ENCODE results near the gene TNRC6C.
"Not testable (repeated sequence)": the region's sequence is repeated elsewhere in the genome, so short reads cannot be mapped to it uniquely, and the experiment has no call there.

The TNRC6C gene

DNA sequence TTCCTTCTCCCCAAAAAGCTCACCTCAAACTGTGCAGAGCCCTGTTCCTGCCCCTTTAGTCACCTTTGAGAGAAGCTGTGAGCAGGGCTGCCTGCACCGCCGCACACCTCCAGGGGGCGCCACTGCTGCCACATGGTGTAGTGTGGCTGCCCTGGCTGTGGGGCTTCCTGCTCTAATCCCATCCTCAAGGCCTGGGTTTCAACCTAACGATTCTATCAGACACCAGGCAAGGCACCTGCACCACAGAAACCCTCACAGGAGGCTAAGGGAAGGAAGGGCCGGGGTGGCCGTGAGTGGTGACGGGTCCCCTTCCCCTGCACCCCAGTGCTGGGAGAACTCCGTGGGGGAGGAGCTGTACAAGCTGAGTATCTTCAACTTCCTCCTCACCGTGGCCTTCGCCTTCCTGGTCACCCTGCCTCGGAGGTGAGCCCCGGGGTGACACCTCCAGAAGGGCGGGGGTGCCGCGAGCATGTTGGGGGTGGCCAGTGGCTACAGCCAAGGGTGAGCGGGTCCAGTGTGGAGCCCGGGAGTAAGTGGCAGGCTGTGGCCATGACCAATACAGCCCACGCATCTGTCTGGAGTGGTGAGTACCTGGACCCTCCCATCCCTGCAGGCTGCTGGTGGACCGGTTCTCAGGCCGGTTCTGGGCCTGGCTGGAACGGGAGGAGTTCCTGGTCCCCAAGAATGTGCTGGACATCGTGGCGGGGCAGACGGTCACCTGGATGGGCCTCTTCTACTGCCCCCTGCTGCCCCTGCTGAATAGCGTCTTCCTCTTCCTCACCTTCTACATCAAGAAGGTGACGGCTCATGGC lies 179.1 kb downstream of the TNRC6C start:
- DNase-seq (ENCODE audit: low spot score): no peak

DNA sequence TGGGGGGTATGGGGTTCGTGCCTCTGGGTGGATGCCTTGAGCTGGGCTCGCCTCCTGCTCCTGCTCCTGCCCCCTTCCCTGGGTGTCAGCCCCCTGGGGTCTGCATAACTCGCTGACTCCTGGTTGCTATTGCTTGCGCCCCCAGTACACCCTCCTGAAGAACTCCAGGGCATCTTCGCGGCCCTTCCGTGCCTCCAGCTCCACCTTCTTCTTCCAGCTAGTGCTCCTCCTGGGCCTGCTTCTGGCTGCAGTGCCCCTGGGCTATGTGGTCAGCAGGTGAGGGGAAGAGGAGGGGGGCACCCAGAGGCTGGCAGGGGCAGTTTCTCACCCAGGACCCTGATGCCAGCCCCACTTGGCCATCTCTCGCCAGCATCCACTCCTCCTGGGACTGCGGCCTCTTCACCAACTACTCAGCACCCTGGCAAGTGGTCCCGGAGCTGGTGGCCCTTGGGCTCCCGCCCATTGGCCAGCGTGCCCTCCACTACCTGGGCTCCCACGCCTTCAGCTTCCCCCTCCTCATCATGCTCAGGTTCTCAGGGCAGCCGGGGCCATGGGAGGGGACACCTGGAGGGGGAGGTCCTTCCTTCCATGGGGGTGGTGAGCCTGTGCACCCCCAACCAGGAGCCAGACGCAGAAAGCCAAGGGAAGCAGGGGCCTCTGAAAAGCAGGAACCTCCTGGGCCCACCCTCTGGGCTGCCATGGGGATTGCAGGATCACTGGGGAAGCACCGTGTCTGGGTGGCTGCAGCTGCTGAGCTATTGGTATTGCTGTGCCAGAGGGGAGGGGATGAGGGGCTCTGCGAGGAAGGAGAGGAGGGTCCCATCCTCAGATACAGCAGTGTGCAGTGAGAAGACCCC lies 179.9 kb downstream of the TNRC6C start:
- DNase-seq (ENCODE audit: low spot score): no peak

- not testable (repeated sequence) for DNase-seq (ENCODE audit: low spot score)
These were observed 181.3 kb downstream of the TNRC6C start for GRCh38 chr17:78139861-78140168.

- peak; percentile 99 for DNase-seq (ENCODE audit: low spot score)
These were observed 181.9 kb downstream of the TNRC6C start for GRCh38 chr17:78140169-78141051.

DNA sequence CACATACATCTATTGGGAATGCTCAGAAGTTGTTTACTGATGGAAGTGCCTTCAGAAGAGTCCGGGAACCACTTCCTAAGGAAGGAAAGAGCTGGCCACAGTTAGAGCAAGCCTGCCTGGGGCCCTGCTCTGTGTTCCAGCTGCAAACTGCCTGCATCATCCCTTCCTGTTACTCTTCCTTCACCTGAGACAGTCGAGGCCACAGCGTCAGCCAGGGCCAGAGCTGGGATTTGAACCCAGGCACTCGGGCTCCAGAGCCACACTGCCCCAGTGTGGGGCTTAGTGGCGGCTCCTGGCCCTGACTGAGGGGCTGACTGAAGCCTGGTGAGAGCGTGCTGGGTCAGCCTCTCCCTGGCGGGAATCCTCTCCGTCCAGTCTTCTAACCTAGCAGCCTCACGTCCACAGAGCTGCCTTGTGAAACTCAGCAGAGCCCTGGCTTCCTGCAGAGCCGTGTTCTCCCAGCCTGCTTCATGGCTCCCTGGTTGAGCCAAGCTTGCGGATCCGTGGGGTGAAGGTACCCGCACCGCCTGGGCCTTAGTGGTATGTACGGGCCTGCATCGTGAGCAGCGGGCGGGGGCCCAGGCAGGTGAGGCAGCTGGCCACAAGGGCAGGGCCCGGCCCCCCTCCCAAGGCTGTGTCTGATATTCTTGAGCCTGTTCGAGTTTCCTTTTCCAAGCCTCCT lies 183.1 kb downstream of the TNRC6C start:
- no peak for DNase-seq (ENCODE audit: low spot score)

DNA sequence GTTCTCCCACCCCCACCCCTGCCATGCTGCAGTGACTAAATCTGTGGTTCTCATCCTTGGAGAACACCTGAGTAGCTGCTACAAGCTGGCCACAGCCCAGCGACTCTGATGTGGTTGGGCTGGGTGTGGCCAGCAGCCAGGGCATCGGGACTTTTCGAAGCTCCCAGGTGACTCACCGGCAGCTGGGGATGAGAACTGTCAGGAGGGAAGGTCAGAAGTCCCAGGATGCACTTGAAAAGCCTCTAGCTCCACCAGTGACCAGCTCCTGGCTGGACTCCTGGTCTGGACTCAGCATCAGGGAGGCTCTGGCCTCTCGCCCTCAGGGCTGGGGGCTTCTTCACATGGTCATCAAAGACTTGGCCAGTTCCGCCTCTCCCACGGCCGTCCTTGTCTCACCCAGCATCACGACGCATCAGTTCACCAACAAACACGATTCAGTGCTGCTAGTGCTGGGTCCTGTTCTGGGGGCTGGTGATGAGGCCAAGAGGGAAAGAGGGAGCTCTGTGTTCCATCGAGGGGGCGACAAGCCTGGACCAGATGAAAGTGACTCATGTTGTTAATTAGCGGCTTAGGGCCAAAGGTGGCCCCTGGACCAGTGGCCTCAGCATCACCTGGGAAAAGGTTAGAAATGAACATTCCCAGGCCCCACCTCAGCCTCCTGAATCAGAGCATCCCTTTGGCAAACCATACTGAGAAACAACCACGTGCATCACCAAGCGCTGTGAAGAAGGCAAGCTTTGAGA lies 183.8 kb downstream of the TNRC6C start:
- no peak for DNase-seq (ENCODE audit: low spot score)

DNA sequence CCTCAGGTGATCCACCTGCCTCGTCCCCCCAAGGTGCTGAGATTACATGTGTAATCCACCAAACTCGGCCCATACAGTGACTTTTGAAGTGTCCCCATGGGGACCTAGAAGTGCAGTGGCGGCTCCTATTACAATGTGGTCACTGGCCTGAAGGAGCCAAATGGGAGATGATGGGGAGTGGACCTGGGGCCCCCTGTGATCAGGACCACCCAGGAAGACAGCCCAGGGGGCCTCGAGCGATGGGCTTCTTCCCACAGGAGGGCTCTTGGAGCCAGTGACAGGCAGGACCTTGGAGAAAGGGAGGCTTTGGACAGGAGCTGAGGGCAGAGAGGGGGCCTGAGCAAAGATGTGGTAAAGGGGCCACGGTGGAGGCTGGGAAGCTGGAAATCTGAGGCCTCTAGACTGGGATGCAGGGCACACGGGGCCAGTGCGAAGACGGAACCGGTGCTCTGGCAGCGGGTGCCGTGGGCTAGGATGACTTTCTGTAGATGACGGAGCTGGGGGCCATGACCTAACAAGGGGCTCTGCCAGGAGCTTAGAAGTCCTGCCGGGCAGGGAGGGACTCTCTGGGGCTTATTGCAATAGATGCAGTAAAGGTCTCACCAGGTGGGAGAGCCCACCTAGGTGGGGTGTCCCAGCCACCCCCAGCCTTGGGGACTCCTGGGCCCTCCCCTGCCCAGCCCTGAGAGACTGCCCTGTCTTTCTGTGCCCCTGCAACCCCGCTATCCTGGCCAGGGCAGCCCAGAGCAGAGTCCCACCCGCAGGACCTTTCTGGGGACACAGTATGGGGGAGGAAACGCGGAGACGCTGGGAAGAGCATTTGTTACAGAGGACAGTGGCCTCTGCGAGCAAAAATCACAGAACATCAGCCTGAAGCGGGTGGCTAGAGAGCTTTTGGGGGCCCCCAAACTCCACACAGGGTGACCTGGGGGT lies 185.0 kb downstream of the TNRC6C start:
- DNase-seq (ENCODE audit: low spot score): no peak

- no peak for DNase-seq (ENCODE audit: low spot score)
These were observed 185.7 kb downstream of the TNRC6C start for GRCh38 chr17:78144147-78144719.

DNA sequence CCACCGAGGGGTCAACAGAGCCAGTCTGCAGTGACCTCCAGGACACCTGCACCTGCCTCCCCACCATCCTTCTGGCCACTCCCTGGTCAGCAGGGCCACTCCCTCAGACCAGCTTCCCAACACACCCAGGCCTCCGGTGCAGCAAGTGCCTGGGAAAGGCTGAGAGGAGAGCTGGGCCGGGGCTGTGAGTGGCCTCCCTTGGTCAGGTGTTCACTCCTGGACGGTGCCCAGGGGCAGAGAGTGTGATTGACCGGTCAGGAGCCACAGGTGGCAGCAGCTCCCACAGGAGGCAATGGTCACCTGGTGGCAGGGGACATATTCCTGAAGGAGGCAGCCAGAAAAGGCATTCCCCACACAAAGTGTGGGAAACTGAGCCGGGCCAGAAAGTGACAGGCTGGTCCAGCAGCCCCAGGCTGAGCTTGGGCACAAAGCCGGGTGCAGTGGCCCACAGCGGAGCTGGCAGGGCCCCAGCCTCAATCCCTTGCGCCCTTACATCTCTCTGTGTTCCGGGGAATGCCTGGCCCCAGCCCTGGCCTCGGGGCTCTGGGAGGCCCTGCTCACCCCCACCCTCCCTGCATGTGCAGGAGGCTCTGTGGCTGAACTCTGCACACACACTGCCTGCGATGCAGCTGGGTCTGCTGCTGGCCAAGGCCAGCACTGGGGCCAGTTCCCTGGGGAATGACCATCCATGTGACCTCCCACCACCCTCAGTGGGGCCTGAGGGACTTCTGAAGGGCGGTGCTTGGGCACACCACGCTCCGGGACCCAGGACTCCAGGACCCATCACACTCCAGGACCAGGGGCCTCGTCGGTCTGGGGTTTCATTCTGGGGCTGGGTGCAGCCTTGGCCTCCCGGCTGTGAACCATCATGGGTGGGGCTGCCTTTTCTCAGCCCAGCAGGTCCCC lies 186.5 kb downstream of the TNRC6C start:
- DNase-seq (ENCODE audit: low spot score): no peak

- no peak for DNase-seq (ENCODE audit: low spot score)
These were observed 188.0 kb downstream of the TNRC6C start for GRCh38 chr17:78146471-78146869.

- DNase-seq (ENCODE audit: low spot score): no peak
These were observed 188.4 kb downstream of the TNRC6C start for GRCh38 chr17:78146881-78147280.

DNA sequence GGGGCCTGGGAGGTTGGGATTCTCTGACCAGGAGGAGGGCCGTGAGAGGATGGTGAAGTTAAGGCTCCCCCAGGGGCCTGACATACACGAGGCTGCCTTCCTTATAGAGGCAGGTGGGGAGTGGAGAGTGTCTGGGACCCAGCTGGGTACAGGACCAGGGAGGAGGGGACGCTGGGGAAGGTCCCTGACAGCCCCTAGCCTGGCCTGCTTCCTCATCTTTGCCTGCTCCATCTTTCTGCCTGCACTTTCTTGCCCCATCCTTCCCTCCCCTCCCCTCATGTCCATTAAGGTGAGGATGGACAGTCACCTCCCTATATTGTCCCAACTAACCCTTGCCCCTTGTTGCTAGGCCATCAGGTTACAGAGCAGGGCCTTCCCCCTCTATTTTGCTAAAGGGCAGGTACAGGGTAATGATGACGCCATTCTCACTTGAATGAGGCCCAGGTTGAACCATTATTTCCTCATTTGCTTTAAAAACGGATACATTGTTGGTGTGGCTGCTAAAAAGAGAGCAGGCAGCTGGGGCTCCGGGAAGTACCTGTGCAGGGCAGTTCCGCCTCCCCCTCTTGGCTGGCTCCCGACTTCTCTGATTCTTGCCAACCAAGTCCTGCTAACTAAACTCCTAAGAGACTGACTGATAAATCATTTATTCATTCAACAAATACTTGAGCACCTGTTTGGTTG lies 189.0 kb downstream of the TNRC6C start:
- DNase-seq (ENCODE audit: low spot score): no peak

- no peak for DNase-seq (ENCODE audit: low spot score)
These were observed 189.9 kb downstream of the TNRC6C start for GRCh38 chr17:78148286-78149016.

GRCh38 chr17:78151514-78152008 lies 193.1 kb downstream of the TNRC6C start:
- no peak for DNase-seq (ENCODE audit: low spot score)

GRCh38 chr17:78154903-78155811 lies 196.7 kb downstream of the TNRC6C start:
- no peak for DNase-seq (ENCODE audit: low spot score)
